ENCODE results near the gene SLC1A5. TPM values are rescaled to one million over a fixed set of nuclear protein-coding genes. Genes with fewer than 3 reads are reported as not detected.

The SLC1A5 gene
- total RNA-seq, 1 experiment from 2014 or later = 239 TPM

DNA sequence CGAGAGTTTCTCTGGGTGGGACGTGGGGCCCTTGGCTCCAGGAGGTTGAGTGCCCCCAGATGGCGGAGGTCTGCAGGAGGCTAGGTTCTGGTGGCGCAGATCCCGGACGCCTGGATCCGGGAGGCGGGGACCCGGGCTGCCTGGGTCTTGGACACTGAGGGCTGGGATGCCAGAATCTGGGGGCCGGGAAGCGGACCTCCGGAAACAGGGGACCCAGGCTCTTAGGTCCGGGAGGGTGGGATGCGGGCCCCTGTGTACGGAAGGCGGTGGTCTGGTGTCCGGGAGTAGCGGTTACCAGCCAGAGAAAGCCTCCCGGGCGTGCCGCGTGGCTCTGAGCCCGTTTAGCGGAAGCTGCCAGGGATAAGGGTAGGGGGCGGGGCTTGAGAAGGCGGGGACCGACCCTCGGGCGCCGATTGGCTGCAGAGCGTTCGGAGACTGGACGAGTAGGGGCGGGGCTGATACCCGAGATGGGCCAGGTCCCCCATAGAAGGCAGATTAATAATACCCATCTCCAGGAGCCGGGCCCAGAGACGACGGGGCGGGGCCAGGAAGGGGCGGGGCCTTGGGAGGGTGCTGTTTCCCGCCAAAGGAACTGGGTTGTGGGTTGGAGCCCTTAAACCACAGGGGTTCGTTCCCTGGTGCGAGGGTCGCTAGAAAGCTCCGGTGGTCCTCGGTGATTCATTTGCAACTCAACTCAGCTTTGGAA lies at the start of gene SLC1A5 (continued):
- TF ChIP-seq, protein P1, sequence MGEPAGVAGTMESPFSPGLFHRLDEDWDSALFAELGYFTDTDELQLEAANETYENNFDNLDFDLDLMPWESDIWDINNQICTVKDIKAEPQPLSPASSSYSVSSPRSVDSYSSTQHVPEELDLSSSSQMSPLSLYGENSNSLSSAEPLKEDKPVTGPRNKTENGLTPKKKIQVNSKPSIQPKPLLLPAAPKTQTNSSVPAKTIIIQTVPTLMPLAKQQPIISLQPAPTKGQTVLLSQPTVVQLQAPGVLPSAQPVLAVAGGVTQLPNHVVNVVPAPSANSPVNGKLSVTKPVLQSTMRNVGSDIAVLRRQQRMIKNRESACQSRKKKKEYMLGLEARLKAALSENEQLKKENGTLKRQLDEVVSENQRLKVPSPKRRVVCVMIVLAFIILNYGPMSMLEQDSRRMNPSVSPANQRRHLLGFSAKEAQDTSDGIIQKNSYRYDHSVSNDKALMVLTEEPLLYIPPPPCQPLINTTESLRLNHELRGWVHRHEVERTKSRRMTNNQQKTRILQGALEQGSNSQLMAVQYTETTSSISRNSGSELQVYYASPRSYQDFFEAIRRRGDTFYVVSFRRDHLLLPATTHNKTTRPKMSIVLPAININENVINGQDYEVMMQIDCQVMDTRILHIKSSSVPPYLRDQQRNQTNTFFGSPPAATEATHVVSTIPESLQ (CRISPR knock-in tag; IDR thresholded peaks at IDR 0.05) = no peak
- TF ChIP-seq KAT7 (CRISPR knock-in tag; IDR thresholded peaks at IDR 0.05; ENCODE audit: borderline replicate concordance) (no peak), JUN (CRISPR knock-in tag; IDR thresholded peaks at IDR 0.05) (no peak), ZNF232 (CRISPR knock-in tag; IDR thresholded peaks at IDR 0.05) (no peak; the same call in 1 of the 2 replicates), NR1H2 (CRISPR knock-in tag; IDR thresholded peaks at IDR 0.05) (no peak), EMX1 (CRISPR knock-in tag; IDR thresholded peaks at IDR 0.05) (0 out of 2 replicates have a peak, but pooled peaks have one; percentile 66)
- TF ChIP-seq, protein P2, sequence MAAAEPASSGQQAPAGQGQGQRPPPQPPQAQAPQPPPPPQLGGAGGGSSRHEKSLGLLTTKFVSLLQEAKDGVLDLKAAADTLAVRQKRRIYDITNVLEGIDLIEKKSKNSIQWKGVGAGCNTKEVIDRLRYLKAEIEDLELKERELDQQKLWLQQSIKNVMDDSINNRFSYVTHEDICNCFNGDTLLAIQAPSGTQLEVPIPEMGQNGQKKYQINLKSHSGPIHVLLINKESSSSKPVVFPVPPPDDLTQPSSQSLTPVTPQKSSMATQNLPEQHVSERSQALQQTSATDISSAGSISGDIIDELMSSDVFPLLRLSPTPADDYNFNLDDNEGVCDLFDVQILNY (CRISPR knock-in tag; IDR thresholded peaks at IDR 0.05) = peak; percentile 57; the same call in 1 of the 2 replicates
- TF ChIP-seq, protein P3, sequence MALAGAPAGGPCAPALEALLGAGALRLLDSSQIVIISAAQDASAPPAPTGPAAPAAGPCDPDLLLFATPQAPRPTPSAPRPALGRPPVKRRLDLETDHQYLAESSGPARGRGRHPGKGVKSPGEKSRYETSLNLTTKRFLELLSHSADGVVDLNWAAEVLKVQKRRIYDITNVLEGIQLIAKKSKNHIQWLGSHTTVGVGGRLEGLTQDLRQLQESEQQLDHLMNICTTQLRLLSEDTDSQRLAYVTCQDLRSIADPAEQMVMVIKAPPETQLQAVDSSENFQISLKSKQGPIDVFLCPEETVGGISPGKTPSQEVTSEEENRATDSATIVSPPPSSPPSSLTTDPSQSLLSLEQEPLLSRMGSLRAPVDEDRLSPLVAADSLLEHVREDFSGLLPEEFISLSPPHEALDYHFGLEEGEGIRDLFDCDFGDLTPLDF (CRISPR knock-in tag; IDR thresholded peaks at IDR 0.05) = no peak

DNA sequence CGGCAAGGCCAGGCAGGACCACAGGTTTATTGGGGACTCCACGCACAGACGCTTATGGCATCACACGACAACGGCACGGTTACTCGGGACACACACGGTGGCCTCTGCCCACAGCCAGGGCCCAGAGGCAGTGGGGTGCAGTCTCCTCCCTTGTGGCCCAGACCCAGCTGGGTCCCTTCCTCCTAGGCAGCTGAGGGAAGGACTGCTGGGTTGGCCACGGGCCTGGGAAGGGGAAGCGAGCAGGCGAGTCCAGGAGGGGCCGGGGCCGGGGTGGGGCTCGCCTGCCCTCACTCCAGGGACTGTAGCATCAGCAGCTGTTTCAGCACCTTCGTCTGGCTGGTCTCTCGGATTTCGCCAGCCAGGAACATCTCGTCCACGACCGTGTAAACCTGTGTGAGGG lies 49.8 kb upstream of the SLC1A5 start:
- H3K4me3 Mint-ChIP-seq = no peak overlapping the region
- DNase-seq (ENCODE audit: low spot score) (no peak), ATAC-seq (no peak)
- H3K36me3 Mint-ChIP-seq = peaks cover 21% of the 10 kb centered on the region
- TF ChIP-seq, protein P4, sequence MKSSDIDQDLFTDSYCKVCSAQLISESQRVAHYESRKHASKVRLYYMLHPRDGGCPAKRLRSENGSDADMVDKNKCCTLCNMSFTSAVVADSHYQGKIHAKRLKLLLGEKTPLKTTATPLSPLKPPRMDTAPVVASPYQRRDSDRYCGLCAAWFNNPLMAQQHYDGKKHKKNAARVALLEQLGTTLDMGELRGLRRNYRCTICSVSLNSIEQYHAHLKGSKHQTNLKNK (CRISPR knock-in tag; IDR thresholded peaks at IDR 0.05) = no peak
- no peak for TF ChIP-seq CREB1 (CRISPR knock-in tag; IDR thresholded peaks at IDR 0.05)
- H3K9me3 Mint-ChIP-seq = no peaks in the 10 kb centered on the region
- CTCF ChIA-PET = interaction anchor here (2.6 kb wide), 1 partner anchor 80 kb away, joined by 33 read pairs; no protein-coding TSS in a partner anchor
- H3K4me1 Mint-ChIP-seq = no peaks in the 10 kb centered on the region
- H3K27me3 Mint-ChIP-seq (ENCODE audit: low read depth) = no peaks in the 10 kb centered on the region
- H3K27ac Mint-ChIP-seq = no peak overlapping the region
- POLR2A ChIA-PET = no interaction called here

DNA sequence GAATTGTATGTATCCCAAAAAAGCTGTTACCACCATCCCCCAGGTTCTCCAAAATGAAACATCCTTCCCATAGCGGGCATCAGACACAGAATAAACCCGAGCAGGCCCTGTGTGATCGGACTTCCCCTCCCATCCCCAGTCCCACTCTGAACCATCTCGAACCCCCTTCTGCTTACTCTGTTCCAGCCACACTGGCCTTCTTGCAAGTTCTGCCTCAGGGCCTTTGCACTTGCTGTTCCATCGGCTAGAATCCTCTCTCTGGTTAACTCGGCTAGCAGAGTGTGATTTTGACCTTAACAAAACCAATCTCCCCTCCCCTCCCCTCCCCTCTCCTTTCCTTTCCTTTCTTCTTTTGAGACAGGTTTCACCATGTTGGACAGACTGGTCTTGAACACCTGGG lies 46.6 kb upstream of the SLC1A5 start:
- ChIA-PET CTCF (interaction anchor here (1.1 kb wide), 1 partner anchor 178 kb away, joined by 6 read pairs; no protein-coding TSS in a partner anchor), POLR2A (no interaction called here)
- no peak overlapping the region for H3K4me3 Mint-ChIP-seq
- DNase-seq (ENCODE audit: low spot score) (no peak), ATAC-seq (no peak)
- H3K27me3 Mint-ChIP-seq (ENCODE audit: low read depth) = no peaks in the 10 kb centered on the region
- H3K36me3 Mint-ChIP-seq = peaks cover 13% of the 10 kb centered on the region
- H3K4me1 Mint-ChIP-seq = 0 out of 2 replicates have a peak, but pooled peaks cover 1% of the 10 kb centered on the region
- no peak overlapping the region for H3K27ac Mint-ChIP-seq
- peaks cover 7% of the 10 kb centered on the region for H3K9me3 Mint-ChIP-seq
- TF ChIP-seq ZNF396 (CRISPR knock-in tag; IDR thresholded peaks at IDR 0.05; ENCODE audit: borderline replicate concordance) = no peak

DNA sequence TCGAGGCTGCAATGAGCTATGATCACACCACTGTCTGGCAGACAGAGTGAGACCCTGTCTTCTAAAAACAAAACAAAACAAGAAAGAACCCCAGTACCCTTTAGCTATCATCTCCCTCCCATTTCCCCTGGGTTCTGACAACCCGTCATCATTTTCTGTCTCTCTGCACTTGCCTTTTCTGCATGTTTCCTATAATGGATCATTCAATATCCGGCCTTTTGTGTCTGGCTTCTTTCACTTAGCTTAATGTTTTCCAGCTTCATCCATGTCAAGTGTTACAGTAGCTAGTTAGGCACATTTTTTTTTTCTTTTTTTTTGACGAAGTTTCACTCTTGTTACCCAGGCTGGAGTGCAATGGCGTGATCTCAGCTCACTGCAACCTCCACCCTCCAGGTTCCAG lies 45.7 kb upstream of the SLC1A5 start:
- DNase-seq (ENCODE audit: low spot score) = no peak
- ChIA-PET POLR2A (interaction anchor here (0.5 kb wide), 1 partner anchor 37 kb away, joined by 3 read pairs; no protein-coding TSS in a partner anchor), CTCF (interaction anchor here (1.0 to 1.5 kb wide), 3 partner anchors 50 to 179 kb away, joined by 3 to 6 read pairs (median 5); no protein-coding TSS in a partner anchor)
- ATAC-seq = no peak
- H3K36me3 Mint-ChIP-seq = peaks cover 10% of the 10 kb centered on the region
- no peak overlapping the region for H3K4me3 Mint-ChIP-seq
- H3K4me1 Mint-ChIP-seq = peaks cover 5% of the 10 kb centered on the region; the same call in 1 of the 2 replicates
- peaks cover 7% of the 10 kb centered on the region for H3K9me3 Mint-ChIP-seq
- 0 out of 2 replicates have a peak overlapping the region, but pooled peaks have one; percentile 65 for H3K27ac Mint-ChIP-seq
- H3K27me3 Mint-ChIP-seq (ENCODE audit: low read depth) = no peaks in the 10 kb centered on the region
- TF ChIP-seq, protein P4 (CRISPR knock-in tag; IDR thresholded peaks at IDR 0.05) = no peak
- TF ChIP-seq, protein P5, sequence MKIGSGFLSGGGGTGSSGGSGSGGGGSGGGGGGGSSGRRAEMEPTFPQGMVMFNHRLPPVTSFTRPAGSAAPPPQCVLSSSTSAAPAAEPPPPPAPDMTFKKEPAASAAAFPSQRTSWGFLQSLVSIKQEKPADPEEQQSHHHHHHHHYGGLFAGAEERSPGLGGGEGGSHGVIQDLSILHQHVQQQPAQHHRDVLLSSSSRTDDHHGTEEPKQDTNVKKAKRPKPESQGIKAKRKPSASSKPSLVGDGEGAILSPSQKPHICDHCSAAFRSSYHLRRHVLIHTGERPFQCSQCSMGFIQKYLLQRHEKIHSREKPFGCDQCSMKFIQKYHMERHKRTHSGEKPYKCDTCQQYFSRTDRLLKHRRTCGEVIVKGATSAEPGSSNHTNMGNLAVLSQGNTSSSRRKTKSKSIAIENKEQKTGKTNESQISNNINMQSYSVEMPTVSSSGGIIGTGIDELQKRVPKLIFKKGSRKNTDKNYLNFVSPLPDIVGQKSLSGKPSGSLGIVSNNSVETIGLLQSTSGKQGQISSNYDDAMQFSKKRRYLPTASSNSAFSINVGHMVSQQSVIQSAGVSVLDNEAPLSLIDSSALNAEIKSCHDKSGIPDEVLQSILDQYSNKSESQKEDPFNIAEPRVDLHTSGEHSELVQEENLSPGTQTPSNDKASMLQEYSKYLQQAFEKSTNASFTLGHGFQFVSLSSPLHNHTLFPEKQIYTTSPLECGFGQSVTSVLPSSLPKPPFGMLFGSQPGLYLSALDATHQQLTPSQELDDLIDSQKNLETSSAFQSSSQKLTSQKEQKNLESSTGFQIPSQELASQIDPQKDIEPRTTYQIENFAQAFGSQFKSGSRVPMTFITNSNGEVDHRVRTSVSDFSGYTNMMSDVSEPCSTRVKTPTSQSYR (CRISPR knock-in tag; IDR thresholded peaks at IDR 0.05) = no peak
- no peak for TF ChIP-seq NR2C2 (CRISPR knock-in tag; IDR thresholded peaks at IDR 0.05)
- TF ChIP-seq, protein P6, sequence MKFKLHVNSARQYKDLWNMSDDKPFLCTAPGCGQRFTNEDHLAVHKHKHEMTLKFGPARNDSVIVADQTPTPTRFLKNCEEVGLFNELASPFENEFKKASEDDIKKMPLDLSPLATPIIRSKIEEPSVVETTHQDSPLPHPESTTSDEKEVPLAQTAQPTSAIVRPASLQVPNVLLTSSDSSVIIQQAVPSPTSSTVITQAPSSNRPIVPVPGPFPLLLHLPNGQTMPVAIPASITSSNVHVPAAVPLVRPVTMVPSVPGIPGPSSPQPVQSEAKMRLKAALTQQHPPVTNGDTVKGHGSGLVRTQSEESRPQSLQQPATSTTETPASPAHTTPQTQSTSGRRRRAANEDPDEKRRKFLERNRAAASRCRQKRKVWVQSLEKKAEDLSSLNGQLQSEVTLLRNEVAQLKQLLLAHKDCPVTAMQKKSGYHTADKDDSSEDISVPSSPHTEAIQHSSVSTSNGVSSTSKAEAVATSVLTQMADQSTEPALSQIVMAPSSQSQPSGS (CRISPR knock-in tag; IDR thresholded peaks at IDR 0.05; ENCODE audit: borderline replicate concordance, low read depth) = no peak
- TF ChIP-seq, protein P7, sequence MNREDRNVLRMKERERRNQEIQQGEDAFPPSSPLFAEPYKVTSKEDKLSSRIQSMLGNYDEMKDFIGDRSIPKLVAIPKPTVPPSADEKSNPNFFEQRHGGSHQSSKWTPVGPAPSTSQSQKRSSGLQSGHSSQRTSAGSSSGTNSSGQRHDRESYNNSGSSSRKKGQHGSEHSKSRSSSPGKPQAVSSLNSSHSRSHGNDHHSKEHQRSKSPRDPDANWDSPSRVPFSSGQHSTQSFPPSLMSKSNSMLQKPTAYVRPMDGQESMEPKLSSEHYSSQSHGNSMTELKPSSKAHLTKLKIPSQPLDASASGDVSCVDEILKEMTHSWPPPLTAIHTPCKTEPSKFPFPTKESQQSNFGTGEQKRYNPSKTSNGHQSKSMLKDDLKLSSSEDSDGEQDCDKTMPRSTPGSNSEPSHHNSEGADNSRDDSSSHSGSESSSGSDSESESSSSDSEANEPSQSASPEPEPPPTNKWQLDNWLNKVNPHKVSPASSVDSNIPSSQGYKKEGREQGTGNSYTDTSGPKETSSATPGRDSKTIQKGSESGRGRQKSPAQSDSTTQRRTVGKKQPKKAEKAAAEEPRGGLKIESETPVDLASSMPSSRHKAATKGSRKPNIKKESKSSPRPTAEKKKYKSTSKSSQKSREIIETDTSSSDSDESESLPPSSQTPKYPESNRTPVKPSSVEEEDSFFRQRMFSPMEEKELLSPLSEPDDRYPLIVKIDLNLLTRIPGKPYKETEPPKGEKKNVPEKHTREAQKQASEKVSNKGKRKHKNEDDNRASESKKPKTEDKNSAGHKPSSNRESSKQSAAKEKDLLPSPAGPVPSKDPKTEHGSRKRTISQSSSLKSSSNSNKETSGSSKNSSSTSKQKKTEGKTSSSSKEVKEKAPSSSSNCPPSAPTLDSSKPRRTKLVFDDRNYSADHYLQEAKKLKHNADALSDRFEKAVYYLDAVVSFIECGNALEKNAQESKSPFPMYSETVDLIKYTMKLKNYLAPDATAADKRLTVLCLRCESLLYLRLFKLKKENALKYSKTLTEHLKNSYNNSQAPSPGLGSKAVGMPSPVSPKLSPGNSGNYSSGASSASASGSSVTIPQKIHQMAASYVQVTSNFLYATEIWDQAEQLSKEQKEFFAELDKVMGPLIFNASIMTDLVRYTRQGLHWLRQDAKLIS (CRISPR knock-in tag; IDR thresholded peaks at IDR 0.05; ENCODE audit: borderline replicate concordance) = no peak
